B cell (primary cell): ENCODE data around the gene PPP4R4.

Source experiments
- EZH2 ChIP-seq: IDR thresholded peaks from 2 replicates; pipeline ENCODE4 v1.6.1; 2012; ENCODE audit warnings: borderline replicate concordance, low read depth, mild to moderate bottlenecking, moderate library complexity, low read length; ENCODE audit not compliant: insufficient read depth, poor library complexity, severe bottlenecking
- TF ChIP-seq, protein P1 (sequence below): fragments of 200-600 bp; IDR thresholded peaks from one replicate; pipeline ENCODE4 v1.8.0; 2022; ENCODE audit warnings: antibody characterized with exemption, mild to moderate bottlenecking

DNA sequence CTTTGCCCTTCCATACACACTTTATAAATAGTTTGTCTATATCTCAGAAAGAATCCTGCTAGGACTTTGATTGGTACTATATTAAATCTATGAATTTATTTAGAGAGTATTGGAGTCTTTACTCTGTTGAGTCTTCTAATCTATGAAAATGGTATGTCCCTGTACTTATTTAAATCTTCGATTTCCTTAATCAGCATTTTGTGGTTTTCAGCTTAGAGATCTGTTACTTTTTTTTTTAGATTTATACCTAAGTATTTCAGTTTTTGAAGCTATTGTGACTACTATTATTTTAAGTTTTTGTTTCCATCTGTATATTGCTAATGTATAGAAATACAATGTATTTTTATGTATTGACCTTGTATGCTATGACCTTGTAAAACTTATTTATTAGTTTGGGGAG is 31.3 kb upstream of the PPP4R4 start:
- TF ChIP-seq, protein P1, sequence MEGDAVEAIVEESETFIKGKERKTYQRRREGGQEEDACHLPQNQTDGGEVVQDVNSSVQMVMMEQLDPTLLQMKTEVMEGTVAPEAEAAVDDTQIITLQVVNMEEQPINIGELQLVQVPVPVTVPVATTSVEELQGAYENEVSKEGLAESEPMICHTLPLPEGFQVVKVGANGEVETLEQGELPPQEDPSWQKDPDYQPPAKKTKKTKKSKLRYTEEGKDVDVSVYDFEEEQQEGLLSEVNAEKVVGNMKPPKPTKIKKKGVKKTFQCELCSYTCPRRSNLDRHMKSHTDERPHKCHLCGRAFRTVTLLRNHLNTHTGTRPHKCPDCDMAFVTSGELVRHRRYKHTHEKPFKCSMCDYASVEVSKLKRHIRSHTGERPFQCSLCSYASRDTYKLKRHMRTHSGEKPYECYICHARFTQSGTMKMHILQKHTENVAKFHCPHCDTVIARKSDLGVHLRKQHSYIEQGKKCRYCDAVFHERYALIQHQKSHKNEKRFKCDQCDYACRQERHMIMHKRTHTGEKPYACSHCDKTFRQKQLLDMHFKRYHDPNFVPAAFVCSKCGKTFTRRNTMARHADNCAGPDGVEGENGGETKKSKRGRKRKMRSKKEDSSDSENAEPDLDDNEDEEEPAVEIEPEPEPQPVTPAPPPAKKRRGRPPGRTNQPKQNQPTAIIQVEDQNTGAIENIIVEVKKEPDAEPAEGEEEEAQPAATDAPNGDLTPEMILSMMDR: no peak
- no peak for TF ChIP-seq EZH2
